Measurements from ENCODE around the gene RAB17.

Gene RAB17

DNA sequence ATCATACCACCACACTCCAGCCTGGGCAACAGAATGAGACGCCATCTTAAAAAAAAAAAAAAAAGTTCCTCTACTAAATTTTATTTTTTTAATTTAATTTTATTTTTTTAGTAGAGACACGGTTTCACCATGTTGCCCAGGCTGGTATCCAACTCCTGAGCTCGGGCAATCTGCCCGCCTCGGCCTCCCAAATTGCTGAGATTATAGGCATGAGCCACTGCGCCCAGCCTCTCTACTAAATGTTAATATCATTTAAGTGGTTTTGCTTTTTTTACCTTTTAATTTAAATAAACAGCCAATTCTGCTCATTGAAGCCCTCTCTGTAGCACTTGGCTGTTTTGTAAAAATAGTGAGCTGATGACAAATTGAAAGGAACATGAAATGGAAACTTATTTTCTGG lies 9.2 kb downstream of the RAB17 start:
- no peak for DNase-seq (ENCODE audit: insufficient read length, low spot score)
- no peak for FAIRE-seq

DNA sequence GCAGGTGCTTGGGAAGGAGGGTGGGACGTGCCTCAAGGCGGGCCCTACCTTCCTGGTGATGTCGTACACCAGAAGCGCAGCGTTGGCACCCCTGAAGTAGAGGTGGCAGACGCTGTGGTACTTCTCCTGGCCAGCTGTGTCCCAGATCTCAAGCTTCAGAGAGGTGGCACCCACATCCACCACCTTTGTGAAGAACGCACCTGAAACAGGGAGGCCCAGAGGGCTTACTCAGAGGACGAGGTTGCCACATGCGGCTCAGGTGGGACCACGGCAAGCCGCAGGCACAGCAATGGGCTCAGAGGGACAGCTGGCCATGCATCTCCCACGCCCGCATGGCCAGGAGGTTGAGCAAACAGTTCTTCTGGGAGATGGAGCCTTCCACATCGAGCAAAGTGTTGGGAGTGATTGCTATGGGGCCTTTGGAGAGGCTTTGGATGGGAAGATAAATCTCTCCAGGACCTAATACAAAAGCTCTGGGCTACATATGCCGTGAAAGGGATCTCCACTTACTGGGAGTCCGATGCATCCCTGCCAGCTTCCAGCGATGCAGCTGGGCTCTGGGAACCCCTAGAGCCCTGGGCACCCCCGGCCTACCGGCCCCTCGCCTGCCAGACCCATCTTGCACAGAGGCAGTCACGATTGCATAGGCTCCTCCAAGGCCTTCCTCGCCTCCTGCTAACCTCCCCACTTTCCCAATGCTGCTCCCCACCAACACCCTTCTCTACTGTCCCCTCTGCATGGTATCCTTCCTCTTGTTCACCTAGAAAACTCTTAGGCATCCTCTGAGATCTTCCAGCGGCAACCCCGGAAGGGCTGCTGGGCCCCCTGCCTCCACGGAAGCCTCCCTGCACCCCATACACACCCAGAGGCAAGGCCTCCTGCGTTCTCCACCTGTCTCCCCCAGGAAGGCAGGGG lies 12.3 kb downstream of the RAB17 start:
- DNase-seq (ENCODE audit: insufficient read length, low spot score) (no peak), FAIRE-seq (no peak)

GRCh38 chr2:237577458-237577857 lies 13.1 kb downstream of the RAB17 start:
- FAIRE-seq, result no peak
- no peak for DNase-seq (ENCODE audit: insufficient read length, low spot score)

- FAIRE-seq (peak; percentile 65), DNase-seq (ENCODE audit: insufficient read length, low spot score) (no peak)
Observed at GRCh38 chr2:237576974-237577373, 13.6 kb downstream of the RAB17 start.

- DNase-seq (ENCODE audit: insufficient read length, low spot score) (no peak), FAIRE-seq (no peak)
Observed at GRCh38 chr2:237575869-237576862, 14.4 kb downstream of the RAB17 start.

DNA sequence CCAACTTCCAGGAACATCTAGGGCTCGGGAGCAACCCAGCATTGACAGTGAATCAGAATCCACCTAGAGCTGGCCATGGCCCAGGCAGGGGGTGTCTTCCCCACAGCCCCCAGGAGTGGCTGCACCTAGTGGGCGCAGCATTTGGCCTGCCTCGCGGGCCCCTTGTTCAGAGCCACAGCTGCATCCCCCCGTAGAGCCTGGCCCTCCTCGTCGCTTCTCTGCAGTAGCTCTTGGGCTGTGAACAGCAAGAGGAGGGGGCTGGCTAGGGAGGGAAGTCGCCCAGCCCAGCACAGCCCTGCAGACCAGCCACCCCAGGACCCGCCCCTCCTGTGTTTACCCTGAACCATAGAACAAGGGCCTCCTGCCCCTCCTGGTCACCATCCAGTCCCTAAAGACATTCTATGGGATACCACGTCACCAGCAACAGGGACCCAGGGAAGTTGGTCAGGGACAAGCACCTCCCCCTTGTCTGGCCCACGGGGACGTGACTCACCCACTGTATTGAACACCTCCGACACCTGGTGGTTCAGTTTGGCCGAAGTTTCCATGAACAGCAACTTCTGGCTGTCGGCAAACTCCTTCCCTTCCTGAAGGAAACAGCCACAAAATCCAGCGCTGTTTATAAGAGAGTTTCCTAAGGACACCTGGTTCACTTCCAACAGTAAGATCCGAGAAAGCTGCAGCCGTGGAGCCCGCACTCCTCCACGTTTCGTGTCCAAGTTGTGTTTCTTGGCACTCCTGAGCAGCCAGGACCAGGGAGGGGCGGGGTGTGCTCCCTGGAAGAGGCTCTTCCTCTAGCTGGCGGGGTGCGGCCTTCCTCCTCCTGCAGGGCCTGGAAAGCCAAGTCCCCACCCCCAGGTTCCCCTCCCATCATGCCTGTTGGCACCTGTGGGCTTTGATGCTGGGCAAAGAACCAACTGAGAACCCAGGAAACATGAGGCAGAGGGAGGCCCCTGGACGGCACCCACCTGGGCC lies 15.4 kb downstream of the RAB17 start:
- FAIRE-seq (no peak), DNase-seq (ENCODE audit: insufficient read length, low spot score) (no peak)

DNA sequence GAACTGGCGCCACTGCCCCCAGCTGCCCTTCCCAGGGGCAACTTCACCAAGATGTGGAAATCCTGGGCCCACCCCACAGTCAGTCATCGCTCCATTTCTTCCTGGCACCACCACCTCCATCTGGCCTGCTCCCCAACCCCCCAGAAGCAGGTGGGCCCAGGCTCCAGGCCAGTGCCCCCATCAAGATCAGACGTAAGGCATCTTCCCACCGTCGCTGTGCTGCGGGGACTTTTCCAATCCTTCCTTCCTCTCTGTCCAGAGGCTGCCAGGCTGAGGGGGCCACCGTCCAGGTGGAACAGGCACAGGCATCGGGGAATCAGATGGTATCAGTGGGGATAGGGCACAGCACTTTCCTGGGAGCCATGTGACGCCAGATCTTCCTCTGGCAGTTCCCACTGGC lies 16.1 kb downstream of the RAB17 start:
- FAIRE-seq (no peak), DNase-seq (ENCODE audit: insufficient read length, low spot score) (no peak)

GRCh38 chr2:237573721-237574415 lies 16.7 kb downstream of the RAB17 start:
- FAIRE-seq, result no peak
- DNase-seq (ENCODE audit: insufficient read length, low spot score), result no peak

DNA sequence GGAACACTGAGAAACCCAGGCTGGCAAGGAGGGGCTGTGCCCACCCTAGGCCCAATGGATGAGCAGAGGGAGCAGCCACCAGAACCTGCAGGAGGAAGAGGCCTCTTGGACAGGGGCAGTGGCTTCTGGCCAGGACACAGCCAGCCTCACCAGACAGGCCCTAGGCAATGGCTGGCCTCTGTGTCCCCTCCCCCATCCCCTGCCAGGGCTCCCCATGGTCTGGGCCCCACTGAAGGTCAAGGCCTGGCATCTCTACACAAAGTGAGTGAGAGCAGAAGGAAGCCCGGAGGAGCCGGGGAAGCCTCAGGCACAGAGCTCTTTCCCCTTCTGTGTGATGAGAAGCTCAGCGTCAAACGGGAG lies 17.8 kb downstream of the RAB17 start:
- no peak for FAIRE-seq
- DNase-seq (ENCODE audit: insufficient read length, low spot score), result no peak

DNA sequence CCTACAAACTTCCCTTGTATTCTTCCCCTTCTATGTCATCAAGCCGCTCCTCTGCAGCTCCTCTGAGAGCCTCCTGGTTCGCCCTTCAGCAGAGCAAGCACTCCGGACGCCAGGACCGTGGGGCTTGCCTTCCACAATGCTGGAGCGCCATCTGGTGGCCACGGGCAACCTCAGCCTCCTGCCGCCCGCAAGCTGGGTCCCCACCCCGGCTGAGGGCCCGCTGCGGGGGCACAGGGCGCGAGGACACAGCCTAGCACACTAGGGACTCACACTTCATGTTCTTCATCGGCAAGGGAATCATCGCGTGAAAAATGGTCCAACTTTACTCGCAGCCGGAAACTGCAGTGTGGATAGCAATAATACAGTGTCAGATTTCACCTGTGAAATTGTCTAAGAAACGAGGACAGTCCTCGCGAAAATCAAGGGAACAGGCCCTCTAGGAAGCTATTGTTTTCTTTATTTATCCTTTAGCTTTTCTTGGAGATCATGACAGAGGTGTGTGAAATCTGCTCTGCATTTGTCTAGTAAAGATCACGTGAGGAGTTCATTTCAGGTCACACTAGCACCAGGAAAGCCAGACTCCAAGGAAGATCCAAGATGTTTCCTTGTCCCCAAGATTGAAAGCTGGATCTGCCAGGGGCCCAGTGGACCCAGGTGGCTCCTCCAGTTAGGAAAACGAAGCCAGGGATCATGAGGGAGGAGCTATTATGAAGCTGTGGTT lies 18.4 kb downstream of the RAB17 start:
- DNase-seq (ENCODE audit: insufficient read length, low spot score) (peak; percentile 96), FAIRE-seq (peak; percentile 96)

DNA sequence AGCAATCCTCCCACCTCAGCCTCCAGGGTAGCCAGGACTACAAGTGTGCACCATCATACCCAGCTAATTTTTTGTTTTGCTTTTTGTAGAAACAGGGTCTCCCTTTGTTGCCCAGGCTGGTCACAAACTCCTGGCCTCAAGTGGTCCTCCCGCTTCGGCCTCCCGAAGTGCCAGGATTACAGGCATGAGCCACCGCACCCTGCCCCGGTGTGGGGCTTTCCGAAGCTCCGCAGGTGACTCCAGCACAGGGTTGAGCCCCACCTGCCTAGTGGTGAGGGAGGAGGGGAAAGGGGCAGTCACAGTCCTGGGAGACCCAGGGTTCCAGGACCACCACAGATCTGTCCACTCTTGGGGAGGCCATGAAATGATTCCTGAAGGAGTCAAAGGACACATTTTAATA lies 19.0 kb downstream of the RAB17 start:
- FAIRE-seq (no peak), DNase-seq (ENCODE audit: insufficient read length, low spot score) (no peak)

GRCh38 chr2:237570776-237571335 lies 19.7 kb downstream of the RAB17 start:
- no peak for DNase-seq (ENCODE audit: insufficient read length, low spot score)
- FAIRE-seq, result no peak

- DNase-seq (ENCODE audit: insufficient read length, low spot score), result no peak
- FAIRE-seq, result no peak
Observed at GRCh38 chr2:237569896-237570295, 20.6 kb downstream of the RAB17 start.

GRCh38 chr2:237569041-237569440 lies 21.5 kb downstream of the RAB17 start:
- DNase-seq (ENCODE audit: insufficient read length, low spot score), result no peak
- FAIRE-seq, result no peak

GRCh38 chr2:237568121-237568660 lies 22.3 kb downstream of the RAB17 start:
- FAIRE-seq, result no peak

DNA sequence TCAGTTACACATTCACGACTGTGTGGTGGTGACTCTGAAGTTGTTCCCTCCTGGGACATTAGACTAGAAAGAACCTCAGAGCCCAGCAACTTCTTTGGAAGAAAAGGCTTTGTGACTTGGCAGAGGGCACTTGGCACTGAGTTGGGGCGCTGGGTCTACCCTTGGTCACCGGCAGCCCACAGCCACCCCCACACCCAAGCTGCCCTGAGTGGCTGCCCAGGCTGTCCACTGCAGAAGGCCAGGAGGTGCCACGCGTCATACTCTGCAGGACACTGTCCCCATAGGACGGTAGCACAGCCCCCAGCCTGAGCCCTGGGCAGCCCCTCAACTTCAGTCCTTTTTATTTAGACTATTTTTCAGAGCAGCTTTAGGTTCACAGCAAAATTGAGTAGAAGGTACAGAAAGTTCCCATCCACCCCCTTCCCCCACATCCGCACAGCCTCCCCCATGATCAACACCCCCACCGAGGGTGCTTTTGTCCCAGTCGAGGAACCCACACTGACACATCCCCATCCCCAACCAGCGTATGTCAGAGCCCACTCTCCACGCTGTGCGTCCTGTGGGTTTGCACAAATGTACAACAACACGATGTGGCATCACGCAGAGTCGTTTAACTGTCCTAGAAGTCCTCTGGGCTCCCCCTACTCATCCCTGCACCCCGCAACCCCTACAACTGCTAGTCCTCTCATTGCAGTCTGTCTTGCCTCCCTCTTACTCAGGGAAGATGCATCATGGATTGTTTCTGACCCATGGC lies 23.1 kb downstream of the RAB17 start:
- FAIRE-seq (no peak), DNase-seq (ENCODE audit: insufficient read length, low spot score) (no peak)

More at GRCh38 chr2:237568121-237568660, 22.3 kb downstream of the RAB17 start:
- no peak for DNase-seq (ENCODE audit: insufficient read length, low spot score)

DNA sequence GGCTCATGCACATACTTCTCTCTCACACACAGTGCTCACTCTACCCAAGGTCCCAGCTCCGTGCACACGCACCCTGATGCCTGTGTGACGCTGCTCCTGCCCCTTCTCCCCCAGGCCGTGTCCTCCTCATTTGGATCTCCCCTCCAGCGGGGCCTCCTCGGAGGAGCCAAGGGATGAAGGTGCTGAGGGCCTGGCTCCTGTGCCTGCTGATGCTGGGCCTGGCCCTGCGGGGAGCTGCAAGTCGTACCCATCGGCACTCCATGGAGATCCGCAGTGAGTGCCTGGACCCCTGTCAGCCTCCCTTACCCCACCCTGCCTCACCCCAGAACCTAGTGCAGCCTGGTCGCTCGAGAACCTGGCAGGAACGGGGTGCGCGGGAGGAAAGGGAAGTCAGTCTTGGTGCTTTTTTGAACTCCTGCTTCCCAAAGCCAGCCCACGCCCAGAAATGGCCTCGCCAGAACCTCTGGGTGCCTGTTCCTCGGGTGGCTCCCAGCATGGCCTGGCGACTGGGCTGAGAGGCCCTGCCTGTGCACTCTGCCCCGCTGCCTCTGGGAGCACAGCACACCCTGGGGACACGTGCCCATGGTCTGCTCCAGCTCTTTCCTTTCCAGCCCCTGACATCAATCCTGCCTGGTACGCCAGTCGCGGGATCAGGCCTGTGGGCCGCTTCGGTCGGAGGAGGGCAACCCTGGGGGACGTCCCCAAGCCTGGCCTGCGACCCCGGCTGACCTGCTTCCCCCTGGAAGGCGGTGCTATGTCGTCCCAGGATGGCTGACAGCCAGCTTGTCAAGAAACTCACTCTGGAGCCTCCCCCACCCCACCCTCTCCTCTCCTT lies 23.9 kb downstream of the RAB17 start, which contains the start of gene PRLH:
TSS of gene PRLH (plus strand) at position 174 of the 835 bp plus-strand sequence. CDS start at position 174, 0 bp downstream.
- FAIRE-seq (no peak), DNase-seq (ENCODE audit: insufficient read length, low spot score) (no peak)

All from HTR-8/SVneo (cell line).